PFSK-1 (cell line): ENCODE data around the gene KMT5B.

Experiments
- FOXP2 ChIP-seq: optimal IDR thresholded peaks from 2 replicates; pipeline ENCODE3; 2011; ENCODE audit warnings: borderline replicate concordance, control low read depth, inconsistent platforms; ENCODE audit not compliant: insufficient read depth; ENCODE audit errors: extremely low read length, extremely low read depth
- POLR2AphosphoS5 ChIP-seq: IDR thresholded peaks from 2 replicates; pipeline ENCODE4 v1.6.1; 2012; ENCODE audit warnings: low read depth, mild to moderate bottlenecking, control low read depth, low read length, moderate library complexity
- REST ChIP-seq, 2 experiments: IDR thresholded peaks; 2 replicates each; pipeline versions ENCODE4 v1.6.1 to v1.8.0; 2011 to 2012; ENCODE audit warnings: low read depth in 2 of 2, low read length in 2 of 2, control low read depth in 1 of 2, inconsistent platforms in 1 of 2, mild to moderate bottlenecking in 1 of 2, moderate library complexity in 1 of 2; ENCODE audit not compliant: insufficient read depth in 1 of 2
- SIN3A ChIP-seq: IDR thresholded peaks from 2 replicates; pipeline ENCODE4 v1.6.1; 2012; ENCODE audit warnings: mild to moderate bottlenecking, low read length, moderate library complexity, borderline replicate concordance; ENCODE audit not compliant: insufficient read depth
- TAF1 ChIP-seq: IDR thresholded peaks from 2 replicates; pipeline ENCODE4 v1.6.1; 2012; ENCODE audit warnings: low read length, control low read depth, borderline replicate concordance; ENCODE audit not compliant: insufficient read depth

KMT5B gene

GRCh38 chr11:68216171-68216938, 3.3 kb upstream of the KMT5B start:
- TF ChIP-seq REST (IDR thresholded peaks at IDR 0.05; ENCODE audit: insufficient read depth in 1 of 2, low read depth in 2 of 2, low read length in 2 of 2) (no peak), TAF1 (no peak), FOXP2 (no peak), SIN3A (no peak), POLR2AphosphoS5 (no peak)

GRCh38 chr11:68215524-68216170, 2.6 kb upstream of the KMT5B start:
- no peak for TF ChIP-seq POLR2AphosphoS5
- TF ChIP-seq SIN3A = no peak
- TF ChIP-seq FOXP2 = no peak
- TF ChIP-seq TAF1 = no peak
- TF ChIP-seq REST (IDR thresholded peaks at IDR 0.05; ENCODE audit: insufficient read depth in 1 of 2, low read depth in 2 of 2, low read length in 2 of 2) = no peak

- TF ChIP-seq REST (IDR thresholded peaks at IDR 0.05; ENCODE audit: insufficient read depth in 1 of 2, low read depth in 2 of 2, low read length in 2 of 2) (no peak), FOXP2 (no peak), POLR2AphosphoS5 (no peak), SIN3A (no peak), TAF1 (no peak)
These were observed 2.0 kb upstream of the KMT5B start for GRCh38 chr11:68215087-68215445.

- TF ChIP-seq FOXP2 = no peak
- no peak for TF ChIP-seq TAF1
- no peak for TF ChIP-seq SIN3A
- TF ChIP-seq REST (IDR thresholded peaks at IDR 0.05; ENCODE audit: insufficient read depth in 1 of 2, low read depth in 2 of 2, low read length in 2 of 2) = no peak
- TF ChIP-seq POLR2AphosphoS5 = no peak
These were observed 1.3 kb upstream of the KMT5B start for GRCh38 chr11:68214173-68215086.
